Raji (cell line): ENCODE results near the gene OGFRL1.

ENCODE experiments used
- POLR2A ChIP-seq: IDR thresholded peaks from 2 replicates; pipeline ENCODE4 v1.6.1; 2011; ENCODE audit warnings: low read depth, low read length, control low read depth; ENCODE audit not compliant: insufficient read depth

Gene OGFRL1

DNA sequence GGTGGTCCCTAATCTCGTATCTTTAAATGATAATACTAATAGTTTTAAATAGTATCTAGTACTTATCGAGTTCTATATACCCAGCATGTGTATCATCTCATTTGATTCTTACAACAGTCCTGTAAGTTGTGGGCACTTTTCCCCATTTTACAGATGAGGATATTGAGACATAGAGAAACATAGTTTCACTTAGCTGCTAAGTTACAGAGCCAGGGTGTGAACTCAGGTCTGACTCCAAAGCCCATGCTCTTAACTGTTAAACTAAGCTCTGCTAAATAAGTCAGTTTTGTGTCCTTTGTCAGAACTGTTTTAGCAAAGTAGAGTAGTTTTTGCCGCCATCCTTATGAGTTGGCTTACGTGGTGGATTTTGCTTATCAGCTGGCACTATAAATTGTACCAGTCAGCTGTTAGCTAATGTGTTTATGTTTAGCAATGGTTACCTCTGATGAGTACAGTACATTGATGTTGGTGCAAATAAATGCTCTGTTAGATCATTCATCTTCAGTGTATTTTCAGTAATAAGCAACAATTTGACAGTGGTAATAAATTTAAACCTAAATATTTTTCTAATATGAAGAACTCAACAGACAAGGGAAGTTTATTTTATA, 12.1 kb downstream of the OGFRL1 start:
- no peak for TF ChIP-seq POLR2A

DNA sequence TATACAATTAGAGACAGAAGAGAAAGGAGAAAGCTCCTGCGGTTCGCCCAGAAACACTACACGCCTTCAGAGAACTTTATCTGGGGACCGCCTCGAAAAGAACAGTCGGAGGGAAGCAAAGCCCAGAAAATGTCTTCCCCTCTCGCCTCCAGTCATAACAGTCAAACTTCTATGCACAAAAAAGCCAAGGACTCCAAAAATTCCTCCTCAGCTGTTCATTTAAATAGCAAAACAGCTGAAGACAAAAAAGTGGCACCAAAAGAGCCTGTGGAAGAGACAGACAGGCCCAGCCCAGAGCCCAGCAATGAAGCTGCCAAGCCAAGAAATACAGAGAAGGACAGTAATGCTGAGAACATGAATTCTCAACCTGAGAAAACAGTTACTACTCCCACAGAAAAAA, 12.9 kb downstream of the OGFRL1 start:
- TF ChIP-seq POLR2A = no peak

DNA sequence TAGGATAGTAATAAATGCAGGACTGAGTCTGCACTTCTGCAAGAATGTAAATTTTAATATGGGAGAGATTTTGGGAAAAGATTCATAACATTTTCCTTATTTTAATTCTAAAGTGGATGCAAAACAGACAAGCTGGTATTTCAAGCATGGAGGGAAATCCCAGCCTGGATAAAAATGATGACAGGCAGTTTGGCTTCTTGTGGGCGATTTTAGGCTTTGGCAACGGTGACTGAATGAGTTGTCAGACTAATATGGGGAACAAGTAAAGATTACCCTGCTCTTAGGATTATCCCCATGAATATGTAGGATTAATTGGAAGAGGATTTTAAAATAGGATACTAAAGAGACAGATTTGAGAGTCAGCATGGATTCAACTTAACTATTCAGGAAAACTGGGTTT, 21.0 kb downstream of the OGFRL1 start:
- TF ChIP-seq POLR2A = no peak

DNA sequence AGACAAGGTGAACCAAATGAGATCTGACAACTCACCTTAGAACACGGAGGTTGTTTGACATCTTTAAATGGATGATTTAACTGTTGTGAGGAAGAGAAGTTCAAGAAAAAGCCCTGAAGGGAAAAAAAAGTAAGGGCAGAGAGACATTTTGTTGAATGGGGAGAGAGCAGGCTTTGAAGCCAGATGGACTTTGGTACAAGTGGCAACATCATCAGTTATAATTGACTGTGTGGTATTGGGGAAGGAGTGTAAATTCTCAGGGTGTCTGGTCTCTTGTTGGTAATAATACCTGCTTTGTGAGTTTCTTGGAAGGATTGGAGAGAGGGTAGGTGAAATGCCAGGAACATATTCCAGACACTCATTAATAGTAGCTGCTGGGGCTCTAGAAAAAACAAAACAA, 21.6 kb downstream of the OGFRL1 start:
- no peak for TF ChIP-seq POLR2A

DNA sequence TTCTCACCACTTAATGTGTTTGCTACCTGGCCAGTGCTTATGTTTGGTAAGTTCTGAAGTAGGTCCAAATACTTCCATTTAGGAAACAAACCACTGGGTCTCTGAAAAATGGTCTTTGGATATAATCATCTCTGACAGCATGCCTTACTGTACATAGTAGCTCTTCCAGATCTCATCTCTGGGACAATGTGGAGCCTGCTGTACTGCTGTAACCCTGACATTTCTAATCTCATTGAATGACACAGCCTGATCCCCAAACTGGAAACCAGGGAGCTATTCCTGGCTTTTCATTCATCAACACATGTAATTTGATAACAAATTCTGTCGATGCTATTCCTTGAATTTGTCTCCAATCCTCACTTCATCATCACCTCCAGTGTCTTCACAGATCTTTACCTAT, 23.5 kb downstream of the OGFRL1 start:
- no peak for TF ChIP-seq POLR2A

DNA sequence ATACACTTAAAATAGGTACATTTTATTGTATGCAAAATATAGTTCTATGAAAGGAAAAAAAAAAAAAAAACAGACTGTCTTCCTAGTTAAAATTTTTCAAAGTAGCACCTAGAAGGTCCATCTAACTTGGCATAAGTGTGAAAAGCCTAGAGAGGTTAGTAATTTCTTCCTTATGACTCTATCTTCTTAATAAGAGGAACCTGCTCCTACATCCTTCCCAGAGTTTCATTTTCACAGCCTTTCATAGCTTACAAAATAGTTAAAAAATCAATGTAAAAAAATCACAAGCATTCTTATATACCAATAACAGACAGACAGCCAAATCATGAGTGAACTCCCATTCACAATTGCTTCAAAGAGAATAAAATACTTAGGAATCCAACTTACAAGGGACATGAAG, 28.8 kb downstream of the OGFRL1 start:
- no peak for TF ChIP-seq POLR2A

DNA sequence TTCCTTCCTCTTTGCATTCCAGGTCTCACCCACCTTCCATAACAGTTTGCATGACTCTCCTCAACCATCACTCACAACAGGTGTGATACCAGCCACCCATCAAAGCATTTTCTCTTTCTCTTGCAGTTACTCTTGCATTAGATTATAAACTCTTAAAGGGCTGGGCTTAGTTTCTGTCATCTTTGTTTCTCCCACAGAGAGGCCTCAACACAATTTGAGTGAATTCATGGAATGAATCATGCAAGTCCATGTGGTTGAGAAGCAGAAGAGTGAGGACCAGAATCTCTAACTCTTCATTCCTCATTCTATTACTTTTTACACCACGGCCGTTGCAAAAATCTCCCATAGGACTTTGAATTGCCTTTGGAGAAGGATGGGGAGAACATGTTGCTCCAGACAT, 31.4 kb downstream of the OGFRL1 start:
- TF ChIP-seq POLR2A = no peak

DNA sequence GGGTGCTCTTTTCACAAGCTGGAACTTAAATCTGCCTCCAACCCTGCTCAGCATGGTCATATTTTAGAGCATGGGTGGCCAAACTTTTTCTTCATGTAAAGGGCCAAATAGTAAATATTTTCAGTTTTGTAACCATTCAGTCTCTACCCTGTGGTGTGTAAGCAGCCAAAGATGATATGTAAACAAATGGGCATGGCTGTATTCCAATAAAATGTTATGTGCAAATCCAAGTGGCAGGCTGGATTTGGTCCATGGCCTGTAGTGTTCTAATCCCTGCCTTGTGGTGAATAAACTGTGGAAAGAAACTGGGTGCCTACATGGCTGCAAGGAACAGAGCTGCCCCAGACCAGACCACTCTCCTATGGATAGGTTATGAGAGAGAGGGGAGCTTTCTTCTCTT, 32.7 kb downstream of the OGFRL1 start:
- no peak for TF ChIP-seq POLR2A

DNA sequence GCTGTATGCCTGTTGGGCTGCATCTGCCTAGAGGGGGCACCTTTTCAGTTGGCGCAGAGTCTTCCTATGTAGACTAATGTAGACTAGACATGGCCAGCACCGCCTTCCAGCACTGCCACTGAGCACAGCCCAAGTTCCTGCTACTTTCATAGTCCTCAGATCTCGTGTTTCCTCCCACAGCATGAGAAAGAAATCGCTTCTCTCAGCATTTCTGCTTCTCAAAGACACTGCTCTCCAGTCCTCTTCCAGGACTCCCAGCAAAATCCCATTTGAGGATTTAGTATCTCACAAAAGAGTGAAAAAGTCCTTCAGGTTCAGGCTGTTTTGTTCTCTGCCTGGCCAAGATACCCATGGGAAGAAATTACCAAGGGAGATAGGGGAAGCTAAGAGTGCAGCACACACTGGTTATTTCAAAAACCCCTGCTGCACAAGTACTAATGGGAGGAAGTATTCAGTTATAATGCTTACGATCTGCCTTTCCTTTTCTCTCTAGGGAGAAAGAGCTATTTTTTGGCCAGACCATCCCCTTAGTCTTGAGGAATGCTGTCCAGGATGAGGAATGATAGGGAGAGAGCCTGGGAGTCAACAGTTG, 35.7 kb downstream of the OGFRL1 start:
- no peak for TF ChIP-seq POLR2A

DNA sequence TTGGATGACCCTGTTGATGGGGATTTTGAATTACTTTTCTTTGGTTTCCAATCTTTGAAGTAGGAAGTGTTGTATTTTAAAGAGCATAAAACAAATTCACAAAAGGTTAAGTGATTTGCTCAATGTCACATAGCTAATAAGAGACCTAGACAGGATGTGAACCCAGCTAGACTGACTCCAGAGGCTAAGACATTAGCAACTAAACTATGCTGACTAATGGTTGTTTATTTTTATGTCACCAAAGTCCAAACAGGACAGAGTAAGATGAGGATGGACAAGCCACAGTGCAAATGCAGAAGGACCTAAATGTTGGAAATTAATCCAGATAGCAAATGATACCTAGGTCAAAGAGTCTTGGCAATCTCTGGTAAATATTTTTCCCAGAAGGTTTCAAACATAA, 38.0 kb downstream of the OGFRL1 start:
- no peak for TF ChIP-seq POLR2A

DNA sequence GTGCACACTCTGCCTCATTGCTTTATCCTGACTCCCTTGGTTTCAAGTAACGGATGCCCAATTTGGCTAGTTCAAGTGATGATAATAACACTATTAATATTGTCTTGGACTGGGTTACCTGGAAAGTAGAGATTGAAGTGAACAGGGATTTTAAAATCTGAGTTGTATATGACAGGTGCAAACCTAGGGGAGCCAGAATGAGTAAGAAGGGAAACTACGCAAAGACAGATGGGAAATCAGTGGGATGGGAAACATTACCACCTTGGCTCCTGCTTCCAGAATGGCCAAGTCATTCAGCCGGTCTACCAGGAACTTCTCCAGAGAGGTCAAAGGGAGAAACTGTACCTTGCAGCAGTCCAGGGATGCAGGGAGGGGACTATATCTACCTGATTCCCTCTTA, 41.9 kb downstream of the OGFRL1 start:
- TF ChIP-seq POLR2A = no peak

DNA sequence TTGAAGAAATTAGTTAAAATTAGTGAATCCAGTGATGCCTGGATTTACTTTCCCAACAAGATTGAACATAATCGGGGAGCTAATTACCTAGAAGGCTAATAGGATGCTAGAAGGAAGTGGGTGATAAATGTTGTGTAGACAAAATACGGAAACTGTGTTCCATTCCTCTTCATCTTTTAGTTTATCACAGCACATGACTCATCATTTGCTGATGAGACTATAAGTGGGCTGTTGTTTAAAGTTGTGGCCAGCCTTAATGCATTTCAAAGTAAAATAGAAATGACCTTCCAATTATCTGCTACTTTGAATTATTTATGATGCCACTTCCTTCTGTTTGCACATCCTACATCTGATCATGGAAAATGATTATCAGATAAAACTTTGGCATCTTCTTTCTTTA, 43.4 kb downstream of the OGFRL1 start:
- no peak for TF ChIP-seq POLR2A

DNA sequence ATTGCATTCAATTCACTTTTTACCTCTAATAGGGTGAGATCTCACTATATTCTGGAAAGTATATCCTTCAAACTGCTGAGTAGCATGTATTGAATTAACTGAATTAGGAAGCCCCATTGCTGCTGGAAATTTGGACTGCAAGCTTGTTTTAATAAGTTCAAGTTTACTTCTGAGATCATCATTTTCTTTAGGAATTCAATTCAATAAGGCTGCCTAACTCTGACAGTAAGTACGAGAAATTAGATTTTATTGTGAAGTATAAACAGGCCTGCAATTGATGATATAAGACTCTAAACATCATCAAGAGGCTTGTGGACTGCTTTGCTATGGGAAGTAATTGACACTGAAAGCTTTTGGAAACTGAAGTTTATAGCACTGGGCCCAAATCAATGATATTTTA, 44.4 kb downstream of the OGFRL1 start:
- no peak for TF ChIP-seq POLR2A

DNA sequence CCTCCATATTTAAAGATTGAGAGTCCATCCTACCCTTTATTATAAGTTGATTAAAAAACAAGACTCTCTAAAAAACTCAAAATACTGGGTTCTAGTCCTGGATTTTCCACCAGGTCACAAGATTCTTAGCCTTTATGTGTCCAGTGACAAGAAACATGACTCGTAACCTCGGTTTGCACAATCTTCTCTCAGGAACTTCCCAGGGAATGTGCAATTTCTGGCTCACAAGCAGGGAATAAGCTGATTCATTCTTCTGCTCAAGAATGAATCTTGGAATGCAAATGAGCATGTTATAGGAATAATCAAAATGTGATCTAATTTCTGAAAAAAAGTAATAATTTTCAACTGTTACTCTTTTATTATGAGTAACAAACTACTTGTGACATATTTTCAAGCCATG, 45.1 kb downstream of the OGFRL1 start:
- no peak for TF ChIP-seq POLR2A

DNA sequence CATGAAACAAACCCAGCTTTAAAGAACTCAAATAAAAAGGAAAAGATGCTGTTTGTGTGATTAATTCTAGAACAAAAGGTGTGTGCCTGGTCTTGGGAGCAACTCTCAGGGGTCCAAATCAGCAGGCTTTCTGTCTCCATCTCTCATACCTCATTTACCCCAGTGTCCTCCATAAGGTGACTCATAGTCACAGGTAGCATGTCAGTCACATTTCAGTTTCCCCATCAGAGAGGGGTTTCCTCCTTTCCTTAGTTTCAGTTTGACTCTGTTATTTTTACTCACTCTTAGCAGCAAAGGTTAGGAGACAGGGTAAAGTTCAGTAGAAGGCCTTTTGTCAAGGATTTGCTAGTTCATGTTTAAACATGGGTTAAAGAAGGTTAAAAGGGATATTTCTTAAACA, 46.2 kb downstream of the OGFRL1 start:
- TF ChIP-seq POLR2A = no peak

DNA sequence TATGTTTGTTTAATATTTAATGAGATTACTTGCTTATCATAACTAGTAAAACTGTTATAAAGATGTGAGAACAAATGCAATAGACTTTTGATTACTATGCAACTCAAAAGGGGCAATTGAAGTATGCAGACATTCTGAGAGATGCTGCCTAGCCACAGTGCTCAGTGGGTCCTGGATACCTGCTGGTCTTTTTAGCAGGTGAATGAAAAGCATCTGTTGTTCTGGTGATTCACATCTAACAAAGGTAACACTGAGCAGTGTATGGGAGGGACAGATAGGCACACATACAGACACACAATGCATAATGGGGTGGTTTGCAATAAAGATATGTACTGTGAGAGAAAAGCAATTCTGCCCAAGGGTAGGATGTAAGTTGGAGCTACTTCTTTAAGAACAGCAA, 46.9 kb downstream of the OGFRL1 start:
- TF ChIP-seq POLR2A = no peak

DNA sequence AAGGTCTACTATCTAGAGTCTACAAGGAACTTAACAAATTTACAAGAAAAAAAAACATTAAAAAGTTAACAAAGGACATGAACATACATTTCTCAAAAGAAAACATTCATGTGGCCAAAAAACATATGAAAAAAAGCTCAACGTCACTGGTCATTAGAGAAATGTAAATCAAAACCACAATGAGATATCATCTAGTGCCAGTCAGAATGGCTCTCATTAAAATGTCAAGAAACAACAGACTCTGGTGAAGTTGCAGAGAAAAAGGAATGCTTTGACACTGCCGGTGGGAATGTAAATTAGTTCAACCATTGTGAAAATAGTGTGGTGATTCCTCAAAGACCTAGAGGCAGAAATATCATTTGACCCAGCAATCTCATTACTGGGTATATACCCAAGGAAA, 48.3 kb downstream of the OGFRL1 start:
- TF ChIP-seq POLR2A = no peak
